WTC11 (cell line): ENCODE results near the gene NAA25. TPM values are rescaled to one million over a fixed set of nuclear protein-coding genes. Genes with fewer than 3 reads are reported as not detected.

Experiments
- ATAC-seq: fragments of 200-7000 bp; cut with Tn5 transposase; 2 replicates; pipeline ENCODE4 v1.10.0; 2021; ENCODE audit warnings: mild to moderate bottlenecking, moderate library complexity
- CTCF ChIA-PET: fragments of 300-600 bp; sonication (Branson Sonifier 250); formaldehyde crosslinking; loops from one replicate; lab custom pipeline; 2021; ENCODE audit warnings: antibody characterized with exemption; lab: Charles Lee
- POLR2A ChIA-PET: fragments of 350-600 bp; sonication (Branson Sonifier 250); formaldehyde crosslinking; loops from one replicate; lab custom pipeline; 2021; ENCODE audit warnings: antibody characterized with exemption; lab: Charles Lee
- DNase-seq: peaks from one replicate; pipeline ENCODE4 v3.0.0; 2021; ENCODE audit warnings: low spot score
- H3K27ac Mint-ChIP-seq: 2 replicates; pipeline ENCODE4 v1.8.0; 2021; ENCODE audit warnings: mixed read lengths
- H3K27me3 Mint-ChIP-seq: 2 replicates; pipeline ENCODE4 v1.8.0; 2021; ENCODE audit warnings: low read depth, mild to moderate bottlenecking, moderate library complexity, mixed read lengths
- H3K36me3 Mint-ChIP-seq: 2 replicates; pipeline ENCODE4 v1.8.0; 2021; ENCODE audit warnings: mixed read lengths
- H3K4me1 Mint-ChIP-seq: 2 replicates; pipeline ENCODE4 v1.8.0; 2022; ENCODE audit warnings: mixed read lengths
- H3K4me3 Mint-ChIP-seq: 2 replicates; pipeline ENCODE4 v1.8.0; 2021; ENCODE audit warnings: mild to moderate bottlenecking, moderate library complexity, mixed read lengths
- H3K9me3 Mint-ChIP-seq: 2 replicates; pipeline ENCODE4 v1.8.0; 2021; ENCODE audit warnings: mixed read lengths
- CBFB ChIP-seq: sonication (generic); formaldehyde crosslinking; IDR thresholded peaks from 2 replicates; pipeline ENCODE4 v1.8.1; 2022; ENCODE audit warnings: mild to moderate bottlenecking, low read depth, missing genetic modification reagents
- CREM ChIP-seq: sonication (generic); formaldehyde crosslinking; IDR thresholded peaks from 2 replicates; pipeline ENCODE4 v1.8.1; 2022; ENCODE audit warnings: mild to moderate bottlenecking, missing genetic modification reagents, moderate library complexity
- ELF4 ChIP-seq: sonication (generic); formaldehyde crosslinking; IDR thresholded peaks from 2 replicates; pipeline ENCODE4 v1.8.1; 2022; ENCODE audit warnings: low read depth, mild to moderate bottlenecking, moderate library complexity, missing genetic modification reagents
- ETV6 ChIP-seq: sonication (generic); formaldehyde crosslinking; IDR thresholded peaks from 2 replicates; pipeline ENCODE4 v1.8.1; 2022; ENCODE audit warnings: mild to moderate bottlenecking, missing genetic modification reagents
- FOXP1 ChIP-seq: sonication (generic); formaldehyde crosslinking; IDR thresholded peaks from 2 replicates; pipeline ENCODE4 v1.8.0; 2022; ENCODE audit warnings: missing genetic modification reagents, mild to moderate bottlenecking, moderate library complexity, borderline replicate concordance
- JAZF1 ChIP-seq: fragments of 250-450 bp; sonication (Bioruptor Pico); IDR thresholded peaks from 2 replicates; pipeline ENCODE4 v1.9.0; 2021; ENCODE audit warnings: moderate library complexity, mild to moderate bottlenecking, inconsistent platforms
- MXD4 ChIP-seq: fragments of 250-450 bp; sonication (Bioruptor Pico); IDR thresholded peaks from 2 replicates; pipeline ENCODE4 v1.8.0; 2021; ENCODE audit warnings: mild to moderate bottlenecking, moderate library complexity, borderline replicate concordance
- NFYB ChIP-seq: sonication (generic); formaldehyde crosslinking; conservative IDR thresholded peaks from 2 replicates; pipeline ENCODE4 v1.8.0; 2022; ENCODE audit warnings: low read depth, missing genetic modification reagents
- NR2C2 ChIP-seq: sonication (generic); formaldehyde crosslinking; IDR thresholded peaks from 2 replicates; pipeline ENCODE4 v1.8.0; 2022; ENCODE audit warnings: mild to moderate bottlenecking, missing genetic modification reagents
- SMAD4 ChIP-seq: sonication (generic); formaldehyde crosslinking; IDR thresholded peaks from 2 replicates; pipeline ENCODE4 v1.8.0; 2022; ENCODE audit warnings: mild to moderate bottlenecking, missing genetic modification reagents
- TCF7 ChIP-seq: sonication (generic); formaldehyde crosslinking; IDR thresholded peaks from 2 replicates; pipeline ENCODE4 v1.8.0; 2022; ENCODE audit warnings: mild to moderate bottlenecking, low read depth, missing genetic modification reagents, moderate library complexity
- TEAD4 ChIP-seq: sonication (generic); formaldehyde crosslinking; IDR thresholded peaks from 2 replicates; pipeline ENCODE4 v1.8.0; 2022; ENCODE audit warnings: mild to moderate bottlenecking, missing genetic modification reagents
- TP53 ChIP-seq: sonication (generic); formaldehyde crosslinking; IDR thresholded peaks from 2 replicates; pipeline ENCODE4 v1.8.1; 2023; ENCODE audit warnings: mild to moderate bottlenecking, missing genetic modification reagents
- ZNF416 ChIP-seq: fragments of 250-450 bp; sonication (Bioruptor Pico); IDR thresholded peaks from 2 replicates; pipeline ENCODE4 v1.9.0; 2021; ENCODE audit warnings: mild to moderate bottlenecking, inconsistent platforms
- ZNF671 ChIP-seq: fragments of 250-450 bp; sonication (Bioruptor Pico); IDR thresholded peaks from 2 replicates; pipeline ENCODE4 v1.8.0; 2021; ENCODE audit warnings: mild to moderate bottlenecking
- total RNA-seq: library from RNA; stranded (reverse); gene quantifications from 3 replicates; pipeline ENCODE4 v1.2.3, GENCODE V29; 2021
- TF ChIP-seq, protein P1 (sequence below): sonication (generic); formaldehyde crosslinking; conservative IDR thresholded peaks from 2 replicates; pipeline ENCODE4 v1.8.1; 2022; ENCODE audit warnings: mild to moderate bottlenecking, missing genetic modification reagents
- TF ChIP-seq, protein P2 (sequence below): sonication (generic); formaldehyde crosslinking; IDR thresholded peaks from 2 replicates; pipeline ENCODE4 v1.8.1; 2022; ENCODE audit warnings: mild to moderate bottlenecking, missing genetic modification reagents, moderate library complexity, borderline replicate concordance
- TF ChIP-seq, protein P3 (sequence below): sonication (generic); formaldehyde crosslinking; IDR thresholded peaks from 2 replicates; pipeline ENCODE4 v1.8.1; 2023; ENCODE audit warnings: mild to moderate bottlenecking, missing genetic modification reagents, moderate library complexity
- TF ChIP-seq, protein P4 (sequence below): sonication (generic); formaldehyde crosslinking; IDR thresholded peaks from 2 replicates; pipeline ENCODE4 v1.8.0; 2022; ENCODE audit warnings: mild to moderate bottlenecking, missing genetic modification reagents
- TF ChIP-seq, protein P5 (sequence below): fragments of 250-450 bp; sonication (Bioruptor Pico); IDR thresholded peaks from 2 replicates; pipeline ENCODE4 v1.9.0; 2021; ENCODE audit warnings: mild to moderate bottlenecking
- TF ChIP-seq, protein P6 (sequence below): sonication (generic); formaldehyde crosslinking; IDR thresholded peaks from 2 replicates; pipeline ENCODE4 v1.8.1; 2023; ENCODE audit warnings: mild to moderate bottlenecking, missing genetic modification reagents, borderline replicate concordance
- TF ChIP-seq, protein P7 (sequence below): sonication (generic); formaldehyde crosslinking; conservative IDR thresholded peaks from 2 replicates; pipeline ENCODE4 v1.8.1; 2023; ENCODE audit warnings: mild to moderate bottlenecking, low read depth, missing genetic modification reagents, moderate library complexity
- TF ChIP-seq, protein P8 (sequence below): sonication (generic); formaldehyde crosslinking; IDR thresholded peaks from 2 replicates; pipeline ENCODE4 v1.8.1; 2022; ENCODE audit warnings: low read depth, missing genetic modification reagents, borderline replicate concordance

Gene NAA25
- total RNA-seq, 1 experiment from 2014 or later: 47.5 TPM

DNA sequence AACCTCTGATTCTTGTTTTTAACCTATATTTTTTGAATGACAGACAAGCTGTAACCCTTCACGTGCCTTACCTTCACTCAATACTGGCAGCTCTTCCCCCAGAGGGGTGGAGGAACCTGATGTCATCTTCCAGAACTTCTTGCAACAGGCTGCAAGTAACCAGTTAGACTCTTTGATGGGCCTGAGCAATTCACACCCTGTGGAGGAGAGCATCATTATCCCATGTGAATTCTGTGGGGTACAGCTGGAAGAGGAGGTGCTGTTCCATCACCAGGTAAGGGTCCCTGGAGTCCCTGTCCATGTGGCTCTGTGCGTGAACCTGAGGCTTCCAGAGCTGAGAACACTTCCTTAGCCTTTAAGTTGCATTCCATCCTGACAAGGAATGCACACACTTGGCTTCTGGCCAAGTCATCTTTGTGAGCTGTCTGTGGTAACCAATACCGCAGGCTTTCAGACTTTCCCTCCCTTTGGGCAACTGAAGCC lies 39.5 kb upstream of the NAA25 start (continued):
- TF ChIP-seq, protein P1, sequence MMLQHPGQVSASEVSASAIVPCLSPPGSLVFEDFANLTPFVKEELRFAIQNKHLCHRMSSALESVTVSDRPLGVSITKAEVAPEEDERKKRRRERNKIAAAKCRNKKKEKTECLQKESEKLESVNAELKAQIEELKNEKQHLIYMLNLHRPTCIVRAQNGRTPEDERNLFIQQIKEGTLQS (CRISPR knock-in tag): no peak
- TF ChIP-seq TP53 (CRISPR knock-in tag) (no peak), CREM (no peak), ZNF671 (no peak)
- TF ChIP-seq, protein P2, sequence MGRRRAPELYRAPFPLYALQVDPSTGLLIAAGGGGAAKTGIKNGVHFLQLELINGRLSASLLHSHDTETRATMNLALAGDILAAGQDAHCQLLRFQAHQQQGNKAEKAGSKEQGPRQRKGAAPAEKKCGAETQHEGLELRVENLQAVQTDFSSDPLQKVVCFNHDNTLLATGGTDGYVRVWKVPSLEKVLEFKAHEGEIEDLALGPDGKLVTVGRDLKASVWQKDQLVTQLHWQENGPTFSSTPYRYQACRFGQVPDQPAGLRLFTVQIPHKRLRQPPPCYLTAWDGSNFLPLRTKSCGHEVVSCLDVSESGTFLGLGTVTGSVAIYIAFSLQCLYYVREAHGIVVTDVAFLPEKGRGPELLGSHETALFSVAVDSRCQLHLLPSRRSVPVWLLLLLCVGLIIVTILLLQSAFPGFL: no peak
- TF ChIP-seq, protein P3, sequence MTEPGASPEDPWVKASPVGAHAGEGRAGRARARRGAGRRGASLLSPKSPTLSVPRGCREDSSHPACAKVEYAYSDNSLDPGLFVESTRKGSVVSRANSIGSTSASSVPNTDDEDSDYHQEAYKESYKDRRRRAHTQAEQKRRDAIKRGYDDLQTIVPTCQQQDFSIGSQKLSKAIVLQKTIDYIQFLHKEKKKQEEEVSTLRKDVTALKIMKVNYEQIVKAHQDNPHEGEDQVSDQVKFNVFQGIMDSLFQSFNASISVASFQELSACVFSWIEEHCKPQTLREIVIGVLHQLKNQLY: no peak
- TF ChIP-seq, protein P4, sequence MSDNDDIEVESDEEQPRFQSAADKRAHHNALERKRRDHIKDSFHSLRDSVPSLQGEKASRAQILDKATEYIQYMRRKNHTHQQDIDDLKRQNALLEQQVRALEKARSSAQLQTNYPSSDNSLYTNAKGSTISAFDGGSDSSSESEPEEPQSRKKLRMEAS (CRISPR knock-in tag): no peak
- TF ChIP-seq, all 79 proteins: peak for 0

DNA sequence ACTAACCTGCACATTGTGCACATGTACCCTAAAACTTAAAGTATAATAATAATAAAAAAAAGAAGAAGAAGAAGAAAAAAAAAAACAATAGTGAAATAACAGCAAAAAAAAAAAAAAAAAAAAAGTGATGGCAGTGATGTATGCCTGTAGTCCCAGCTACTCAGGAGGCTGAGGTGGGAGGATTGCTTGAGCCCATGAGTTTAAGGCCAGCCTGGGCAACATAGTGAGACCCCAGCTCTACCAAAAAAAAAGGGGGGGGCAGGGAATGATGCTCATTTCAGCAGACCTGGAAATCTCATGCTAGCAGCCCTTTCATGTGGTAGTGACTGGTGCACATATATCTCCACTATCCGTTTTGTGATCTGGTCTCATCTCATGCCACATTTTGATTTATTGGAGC lies 37.5 kb upstream of the NAA25 start:
- Mint-ChIP-seq H3K27me3 (no peaks in the 10 kb centered on the region), H3K9me3 (no peaks in the 10 kb centered on the region), H3K27ac (no peak overlapping the region), H3K36me3 (peaks cover 52% of the 10 kb centered on the region), H3K4me1 (no peaks in the 10 kb centered on the region), H3K4me3 (no peak overlapping the region)
- TF ChIP-seq MXD4 (CRISPR knock-in tag) (no peak), NR2C2 (CRISPR knock-in tag) (no peak), TEAD4 (CRISPR knock-in tag) (no peak), TCF7 (no peak), ELF4 (no peak), SMAD4 (CRISPR knock-in tag) (no peak), ZNF416 (CRISPR knock-in tag) (no peak), JAZF1 (CRISPR knock-in tag) (no peak), FOXP1 (CRISPR knock-in tag) (no peak), NFYB (no peak), CBFB (no peak), ETV6 (CRISPR knock-in tag) (no peak)
- TF ChIP-seq, protein P5, sequence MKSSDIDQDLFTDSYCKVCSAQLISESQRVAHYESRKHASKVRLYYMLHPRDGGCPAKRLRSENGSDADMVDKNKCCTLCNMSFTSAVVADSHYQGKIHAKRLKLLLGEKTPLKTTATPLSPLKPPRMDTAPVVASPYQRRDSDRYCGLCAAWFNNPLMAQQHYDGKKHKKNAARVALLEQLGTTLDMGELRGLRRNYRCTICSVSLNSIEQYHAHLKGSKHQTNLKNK: no peak
- TF ChIP-seq, protein P6, sequence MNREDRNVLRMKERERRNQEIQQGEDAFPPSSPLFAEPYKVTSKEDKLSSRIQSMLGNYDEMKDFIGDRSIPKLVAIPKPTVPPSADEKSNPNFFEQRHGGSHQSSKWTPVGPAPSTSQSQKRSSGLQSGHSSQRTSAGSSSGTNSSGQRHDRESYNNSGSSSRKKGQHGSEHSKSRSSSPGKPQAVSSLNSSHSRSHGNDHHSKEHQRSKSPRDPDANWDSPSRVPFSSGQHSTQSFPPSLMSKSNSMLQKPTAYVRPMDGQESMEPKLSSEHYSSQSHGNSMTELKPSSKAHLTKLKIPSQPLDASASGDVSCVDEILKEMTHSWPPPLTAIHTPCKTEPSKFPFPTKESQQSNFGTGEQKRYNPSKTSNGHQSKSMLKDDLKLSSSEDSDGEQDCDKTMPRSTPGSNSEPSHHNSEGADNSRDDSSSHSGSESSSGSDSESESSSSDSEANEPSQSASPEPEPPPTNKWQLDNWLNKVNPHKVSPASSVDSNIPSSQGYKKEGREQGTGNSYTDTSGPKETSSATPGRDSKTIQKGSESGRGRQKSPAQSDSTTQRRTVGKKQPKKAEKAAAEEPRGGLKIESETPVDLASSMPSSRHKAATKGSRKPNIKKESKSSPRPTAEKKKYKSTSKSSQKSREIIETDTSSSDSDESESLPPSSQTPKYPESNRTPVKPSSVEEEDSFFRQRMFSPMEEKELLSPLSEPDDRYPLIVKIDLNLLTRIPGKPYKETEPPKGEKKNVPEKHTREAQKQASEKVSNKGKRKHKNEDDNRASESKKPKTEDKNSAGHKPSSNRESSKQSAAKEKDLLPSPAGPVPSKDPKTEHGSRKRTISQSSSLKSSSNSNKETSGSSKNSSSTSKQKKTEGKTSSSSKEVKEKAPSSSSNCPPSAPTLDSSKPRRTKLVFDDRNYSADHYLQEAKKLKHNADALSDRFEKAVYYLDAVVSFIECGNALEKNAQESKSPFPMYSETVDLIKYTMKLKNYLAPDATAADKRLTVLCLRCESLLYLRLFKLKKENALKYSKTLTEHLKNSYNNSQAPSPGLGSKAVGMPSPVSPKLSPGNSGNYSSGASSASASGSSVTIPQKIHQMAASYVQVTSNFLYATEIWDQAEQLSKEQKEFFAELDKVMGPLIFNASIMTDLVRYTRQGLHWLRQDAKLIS (CRISPR knock-in tag): no peak
- TF ChIP-seq, protein P7, sequence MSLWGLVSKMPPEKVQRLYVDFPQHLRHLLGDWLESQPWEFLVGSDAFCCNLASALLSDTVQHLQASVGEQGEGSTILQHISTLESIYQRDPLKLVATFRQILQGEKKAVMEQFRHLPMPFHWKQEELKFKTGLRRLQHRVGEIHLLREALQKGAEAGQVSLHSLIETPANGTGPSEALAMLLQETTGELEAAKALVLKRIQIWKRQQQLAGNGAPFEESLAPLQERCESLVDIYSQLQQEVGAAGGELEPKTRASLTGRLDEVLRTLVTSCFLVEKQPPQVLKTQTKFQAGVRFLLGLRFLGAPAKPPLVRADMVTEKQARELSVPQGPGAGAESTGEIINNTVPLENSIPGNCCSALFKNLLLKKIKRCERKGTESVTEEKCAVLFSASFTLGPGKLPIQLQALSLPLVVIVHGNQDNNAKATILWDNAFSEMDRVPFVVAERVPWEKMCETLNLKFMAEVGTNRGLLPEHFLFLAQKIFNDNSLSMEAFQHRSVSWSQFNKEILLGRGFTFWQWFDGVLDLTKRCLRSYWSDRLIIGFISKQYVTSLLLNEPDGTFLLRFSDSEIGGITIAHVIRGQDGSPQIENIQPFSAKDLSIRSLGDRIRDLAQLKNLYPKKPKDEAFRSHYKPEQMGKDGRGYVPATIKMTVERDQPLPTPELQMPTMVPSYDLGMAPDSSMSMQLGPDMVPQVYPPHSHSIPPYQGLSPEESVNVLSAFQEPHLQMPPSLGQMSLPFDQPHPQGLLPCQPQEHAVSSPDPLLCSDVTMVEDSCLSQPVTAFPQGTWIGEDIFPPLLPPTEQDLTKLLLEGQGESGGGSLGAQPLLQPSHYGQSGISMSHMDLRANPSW (CRISPR knock-in tag): no peak
- TF ChIP-seq, protein P8, sequence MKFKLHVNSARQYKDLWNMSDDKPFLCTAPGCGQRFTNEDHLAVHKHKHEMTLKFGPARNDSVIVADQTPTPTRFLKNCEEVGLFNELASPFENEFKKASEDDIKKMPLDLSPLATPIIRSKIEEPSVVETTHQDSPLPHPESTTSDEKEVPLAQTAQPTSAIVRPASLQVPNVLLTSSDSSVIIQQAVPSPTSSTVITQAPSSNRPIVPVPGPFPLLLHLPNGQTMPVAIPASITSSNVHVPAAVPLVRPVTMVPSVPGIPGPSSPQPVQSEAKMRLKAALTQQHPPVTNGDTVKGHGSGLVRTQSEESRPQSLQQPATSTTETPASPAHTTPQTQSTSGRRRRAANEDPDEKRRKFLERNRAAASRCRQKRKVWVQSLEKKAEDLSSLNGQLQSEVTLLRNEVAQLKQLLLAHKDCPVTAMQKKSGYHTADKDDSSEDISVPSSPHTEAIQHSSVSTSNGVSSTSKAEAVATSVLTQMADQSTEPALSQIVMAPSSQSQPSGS (CRISPR knock-in tag): no peak
- ATAC-seq (no peak), DNase-seq (no peak)
- ChIA-PET CTCF (no interaction called here), POLR2A (no interaction called here)
